Activated CD4-positive, alpha-beta T cell treated with anti-CD3 and anti-CD28 coated beads, Interleukin-2, amount 50 U/mL, for 16 hours (primary cell): ENCODE data around the gene MCMBP.

Experiments used
- DNase-seq: peaks from one replicate; pipeline ENCODE4 v3.0.0-alpha.2; 2020

Gene MCMBP

GRCh38 chr10:119781498-119781897 is 91.1 kb downstream of the MCMBP start:
- no peak for DNase-seq

DNA sequence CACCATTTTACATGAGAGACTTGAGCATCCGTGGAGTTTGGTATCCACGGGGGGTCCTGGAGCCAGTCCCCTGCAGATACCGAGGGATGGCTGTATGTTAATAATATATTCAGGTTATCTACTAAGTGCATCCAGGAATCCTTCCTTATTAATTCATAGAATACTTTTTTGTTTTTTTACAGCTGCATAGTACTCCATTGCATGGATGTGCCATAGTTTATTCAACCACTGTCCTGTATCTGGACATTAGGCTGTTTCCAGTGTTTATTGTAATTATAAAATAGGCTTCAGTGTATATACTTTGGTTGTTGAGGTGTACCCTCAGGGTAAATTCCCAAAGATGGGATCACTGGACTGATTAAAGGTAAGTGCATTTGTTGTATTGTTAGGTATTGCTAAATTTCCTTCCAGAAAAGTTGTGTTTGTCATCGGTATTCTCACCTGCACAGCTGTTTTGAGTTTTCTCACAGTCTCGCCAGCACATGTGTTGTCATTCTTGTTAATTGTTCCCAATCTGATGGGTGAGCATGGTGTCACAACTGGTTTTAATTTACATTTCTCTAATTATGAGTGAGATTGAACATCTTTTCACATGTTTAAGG is 91.7 kb downstream of the MCMBP start:
- no peak for DNase-seq
